Nephron progenitor cell (in vitro differentiated cells): ENCODE measurements around the gene SPTSSA.
A peak's percentile ranks its signal among the peaks of the same experiment; 100 is the strongest.

Experiments used
- DNase-seq: peaks from one replicate; pipeline ENCODE4 v3.0.0; 2021
- H3K27ac Mint-ChIP-seq: 2 replicates; pipeline ENCODE4 v1.8.0; 2021; ENCODE audit warnings: mild to moderate bottlenecking, moderate library complexity, mixed read lengths
- H3K27me3 Mint-ChIP-seq: 2 replicates; pipeline ENCODE4 v1.8.0; 2021; ENCODE audit warnings: mild to moderate bottlenecking, low read depth, mixed read lengths; ENCODE audit not compliant: poor library complexity
- H3K36me3 Mint-ChIP-seq: 2 replicates; pipeline ENCODE4 v1.8.0; 2021; ENCODE audit warnings: low read depth, mixed read lengths
- H3K4me1 Mint-ChIP-seq: 2 replicates; pipeline ENCODE4 v1.8.0; 2021; ENCODE audit warnings: mixed read lengths
- H3K4me3 Mint-ChIP-seq: 2 replicates; pipeline ENCODE4 v1.8.0; 2021; ENCODE audit warnings: mild to moderate bottlenecking, moderate library complexity, mixed read lengths
- H3K9me3 Mint-ChIP-seq: 2 replicates; pipeline ENCODE4 v1.8.0; 2021; ENCODE audit warnings: mild to moderate bottlenecking, moderate library complexity, mixed read lengths
- CTCF ChIP-seq: fragments of 200-600 bp; sonication (generic); IDR thresholded peaks from 2 replicates; pipeline ENCODE4 v1.5.0; 2021; ENCODE audit warnings: antibody characterized with exemption

Gene SPTSSA

GRCh38 chr14:34502001-34502400 lies 40.0 kb upstream of the SPTSSA start:
- no peak for DNase-seq
- H3K9me3 Mint-ChIP-seq, result no peaks in the 10 kb centered on the region
- H3K36me3 Mint-ChIP-seq, result no peaks in the 10 kb centered on the region
- H3K27me3 Mint-ChIP-seq, result peaks cover 3% of the 10 kb centered on the region
- H3K4me3 Mint-ChIP-seq, result no peak overlapping the region
- peaks cover 22% of the 10 kb centered on the region for H3K4me1 Mint-ChIP-seq
- no peak overlapping the region for H3K27ac Mint-ChIP-seq
- no peak for TF ChIP-seq CTCF

- no peak overlapping the region for H3K4me3 Mint-ChIP-seq
- DNase-seq, result no peak
- TF ChIP-seq CTCF, result no peak
- peaks cover 29% of the 10 kb centered on the region for H3K4me1 Mint-ChIP-seq
- H3K27me3 Mint-ChIP-seq, result peaks cover 3% of the 10 kb centered on the region
- H3K27ac Mint-ChIP-seq, result no peak overlapping the region
- H3K36me3 Mint-ChIP-seq, result no peaks in the 10 kb centered on the region
- no peaks in the 10 kb centered on the region for H3K9me3 Mint-ChIP-seq
Observed at GRCh38 chr14:34501004-34501580, 39.1 kb upstream of the SPTSSA start.

GRCh38 chr14:34498684-34499412 lies 36.8 kb upstream of the SPTSSA start:
- TF ChIP-seq CTCF, result no peak
- no peaks in the 10 kb centered on the region for H3K9me3 Mint-ChIP-seq
- H3K27ac Mint-ChIP-seq, result no peak overlapping the region
- H3K36me3 Mint-ChIP-seq, result no peaks in the 10 kb centered on the region
- H3K27me3 Mint-ChIP-seq, result peaks cover 3% of the 10 kb centered on the region
- no peak for DNase-seq
- no peak overlapping the region for H3K4me3 Mint-ChIP-seq
- peaks cover 22% of the 10 kb centered on the region for H3K4me1 Mint-ChIP-seq

GRCh38 chr14:34496679-34497513 lies 34.9 kb upstream of the SPTSSA start:
- Mint-ChIP-seq H3K27ac (peak overlapping the region; percentile 83), H3K4me1 (peaks cover 15% of the 10 kb centered on the region), H3K27me3 (peaks cover 3% of the 10 kb centered on the region), H3K36me3 (no peaks in the 10 kb centered on the region), H3K4me3 (peak overlapping the region; percentile 25), H3K9me3 (no peaks in the 10 kb centered on the region)
- no peak for TF ChIP-seq CTCF
- peak; percentile 2 for DNase-seq

GRCh38 chr14:34496007-34496678 lies 34.1 kb upstream of the SPTSSA start:
- H3K36me3 Mint-ChIP-seq, result no peaks in the 10 kb centered on the region

More at GRCh38 chr14:34496007-34496678, 34.1 kb upstream of the SPTSSA start:
- DNase-seq, result no peak
- peaks cover 15% of the 10 kb centered on the region for H3K4me1 Mint-ChIP-seq
- peaks cover 5% of the 10 kb centered on the region for H3K27me3 Mint-ChIP-seq
- TF ChIP-seq CTCF, result no peak
- no peaks in the 10 kb centered on the region for H3K9me3 Mint-ChIP-seq
- H3K4me3 Mint-ChIP-seq, result no peak overlapping the region
- H3K27ac Mint-ChIP-seq, result no peak overlapping the region
